K562 (cell line): Measurements from ENCODE around the gene ATP8B4. TPM values are rescaled to one million over a fixed set of nuclear protein-coding genes. Genes with fewer than 3 reads are reported as not detected.
A peak's percentile ranks its signal among the peaks of the same experiment; 100 is the strongest.

Source experiments
- ATAC-seq: fragments of 200-7000 bp; cut with Tn5 transposase; 3 replicates; pipeline ENCODE4 v1.9.1; 2020; ENCODE audit warnings: moderate library complexity
- BruUV-seq: library from RNA; stranded (reverse); fragments of 400-500 nt; replicated peaks from 2 replicates; lab custom pipeline; 2021; lab: Mats Ljungman, UMichigan
- CTCF ChIA-PET: fragments of 300-600 bp; formaldehyde crosslinking; extraction: SDS; loops from one replicate; lab custom pipeline; 2021; ENCODE audit warnings: low intra/inter-chr PET ratio; lab: Yijun Ruan, JAX
- POLR2A ChIA-PET: fragments of 300-600, 350-650 bp; sonication (Branson Sonifier 250); formaldehyde crosslinking; extraction: SDS; loops from one replicate; lab custom pipeline; 2021; ENCODE audit warnings: antibody characterized with exemption, inconsistent platforms; lab: Yijun Ruan, JAX
- DNase-seq, 4 experiments: peaks; one replicate each; pipeline versions ENCODE4 v3.0.0 to v3.0.0-alpha.2; 2011 to 2018; ENCODE audit warnings: low spot score in 3 of 4, mixed read lengths in 3 of 4; ENCODE audit errors: extremely low read depth in 1 of 4
- FAIRE-seq: peaks from 2 replicates; lab custom pipeline; 2011; peaks lifted over from hg19 to GRCh38; lab: Jason Lieb, UNC
- H2AFZ ChIP-seq: 2 replicates; pipeline ENCODE4 v1.6.0; 2011; ENCODE audit warnings: low read depth, low read length, control low read depth, inconsistent platforms
- H3K27ac ChIP-seq: fragments of 200-600 bp; 3 replicates; pipeline ENCODE4 v1.8.0; 2011; ENCODE audit warnings: low read depth, mild to moderate bottlenecking, control low read depth, inconsistent platforms, low read length, moderate library complexity, mixed read lengths; ENCODE audit errors: extremely low read depth
- H3K27me3 ChIP-seq, 2 experiments: fragments of 300-600 bp in 1 of 2; 2 replicates in 1 of 2; 3 replicates in 1 of 2; pipeline versions ENCODE4 v1.6.0 to v1.8.0; 2011; ENCODE audit warnings: inconsistent platforms in 2 of 2, low read length in 2 of 2, mild to moderate bottlenecking in 1 of 2, mixed read lengths in 1 of 2, moderate library complexity in 1 of 2; ENCODE audit not compliant: control insufficient read depth in 2 of 2, insufficient read depth in 2 of 2
- H3K36me3 ChIP-seq: fragments of 300-600 bp; 3 replicates; pipeline ENCODE4 v1.8.0; 2011; ENCODE audit warnings: mild to moderate bottlenecking, low read length, inconsistent platforms; ENCODE audit not compliant: control insufficient read depth, insufficient read depth
- H3K4me1 ChIP-seq, 2 experiments: fragments of 200-600 bp in 1 of 2; replicated peaks in 1 of 2; 2 replicates in 1 of 2; 3 replicates in 1 of 2; pipeline versions ENCODE4 v1.5.1 to v1.8.0; 2011; ENCODE audit warnings: inconsistent platforms in 2 of 2, low read length in 2 of 2, mild to moderate bottlenecking in 1 of 2, mixed read lengths in 1 of 2, moderate library complexity in 1 of 2; ENCODE audit not compliant: control insufficient read depth in 2 of 2, insufficient read depth in 2 of 2
- H3K4me2 ChIP-seq: 2 replicates; pipeline ENCODE4 v1.6.1; 2011; ENCODE audit warnings: low read length, control low read depth, inconsistent platforms, mixed read lengths; ENCODE audit not compliant: insufficient read depth
- H3K4me3 ChIP-seq: fragments of 200-600 bp; sonication (generic), shearing (Covaris generic); 2 replicates; pipeline ENCODE4 v1.5.1; 2016; ENCODE audit warnings: control low read depth, inconsistent platforms
- H3K79me2 ChIP-seq: fragments of 200-600 bp; 3 replicates; pipeline ENCODE4 v1.8.0; 2011; ENCODE audit warnings: low read length, inconsistent platforms; ENCODE audit not compliant: control insufficient read depth, insufficient read depth
- H3K9ac ChIP-seq, 2 experiments: 2 replicates each; pipeline versions ENCODE4 v1.6.0 to v1.6.1; 2011; ENCODE audit warnings: low read depth in 2 of 2, low read length in 2 of 2, control low read depth in 1 of 2, inconsistent platforms in 1 of 2, mild to moderate bottlenecking in 1 of 2, mixed read lengths in 1 of 2; ENCODE audit not compliant: insufficient read depth in 1 of 2
- H3K9me1 ChIP-seq: one replicate; pipeline ENCODE4 v1.6.0; 2011; ENCODE audit warnings: inconsistent platforms, mild to moderate bottlenecking, low read length, moderate library complexity; ENCODE audit not compliant: control insufficient read depth, insufficient read depth
- H3K9me3 ChIP-seq: replicated peaks from 2 replicates; pipeline ENCODE4 v1.5.1; 2011; ENCODE audit warnings: low read depth, low read length, inconsistent platforms; ENCODE audit not compliant: control insufficient read depth, insufficient read depth
- H4K20me1 ChIP-seq: replicated peaks from 2 replicates; pipeline ENCODE4 v1.6.1; 2011; ENCODE audit warnings: low read length, inconsistent platforms, mixed read lengths; ENCODE audit not compliant: control insufficient read depth, insufficient read depth
- ARID4B ChIP-seq: sonication (generic); formaldehyde crosslinking; IDR thresholded peaks from 2 replicates; pipeline ENCODE4 v1.8.0; 2022; ENCODE audit warnings: mild to moderate bottlenecking, missing genetic modification reagents
- CTCF ChIP-seq, 3 experiments: IDR thresholded peaks in 2 of 3; conservative IDR thresholded peaks in 1 of 3; 2 replicates each; pipeline ENCODE4 v1.5.1; 2011 to 2012; ENCODE audit warnings: low read length in 3 of 3, mild to moderate bottlenecking in 3 of 3, control low read depth in 2 of 3, improper control_type of control experiment in 1 of 3, inconsistent platforms in 1 of 3, low read depth in 1 of 3, mixed read lengths in 1 of 3, moderate library complexity in 1 of 3; ENCODE audit not compliant: insufficient read depth in 2 of 3
- DACH1 ChIP-seq: fragments of 450-650 bp; IDR thresholded peaks from 2 replicates; pipeline ENCODE4 v1.6.1; 2018; ENCODE audit not compliant: partially characterized antibody
- EP300 ChIP-seq: IDR thresholded peaks from 2 replicates; pipeline ENCODE4 v1.6.1; 2012; ENCODE audit warnings: low read length, improper control_type of control experiment
- FOS ChIP-seq: IDR thresholded peaks from 3 replicates; pipeline ENCODE4 v1.6.1; 2011; ENCODE audit not compliant: insufficient read length; ENCODE audit errors: extremely low read depth
- GABPB1 ChIP-seq: sonication (generic); formaldehyde crosslinking; IDR thresholded peaks from 2 replicates; pipeline ENCODE4 v1.8.0; 2022; ENCODE audit warnings: mild to moderate bottlenecking, missing genetic modification reagents
- HDAC2 ChIP-seq: fragments of 450-650 bp; IDR thresholded peaks from 2 replicates; pipeline ENCODE4 v1.6.1; 2016; ENCODE audit warnings: mild to moderate bottlenecking
- HMG20A ChIP-seq: fragments of 450-650 bp; formaldehyde crosslinking; conservative IDR thresholded peaks from 2 replicates; pipeline ENCODE4 v1.4.0; 2020; ENCODE audit warnings: mild to moderate bottlenecking, mixed read lengths
- HNRNPLL ChIP-seq: fragments of 200-400 bp; formaldehyde crosslinking; IDR thresholded peaks from 2 replicates; pipeline ENCODE4 v1.6.1; 2017; ENCODE audit warnings: low read length, low read depth, mild to moderate bottlenecking; ENCODE audit not compliant: poor library complexity, severe bottlenecking
- KHSRP ChIP-seq: fragments of 450-650 bp; IDR thresholded peaks from 2 replicates; pipeline ENCODE4 v1.6.1; 2017
- NEUROD1 ChIP-seq: fragments of 150-350 bp; IDR thresholded peaks from 2 replicates; pipeline ENCODE4 v1.6.1; 2014; ENCODE audit warnings: borderline replicate concordance, low read length, low read depth; ENCODE audit not compliant: partially characterized antibody
- RHOXF2B ChIP-seq: fragments of 250-450 bp; sonication (Bioruptor Pico); conservative IDR thresholded peaks from 2 replicates; pipeline ENCODE4 v1.5.1; 2021
- TRIM24 ChIP-seq, 2 experiments: fragments of 450-650 bp; IDR thresholded peaks; 2 replicates each; pipeline ENCODE4 v1.6.1; 2016
- ZNF143 ChIP-seq: sonication (generic); formaldehyde crosslinking; IDR thresholded peaks from 2 replicates; pipeline ENCODE4 v1.9.0; 2022; ENCODE audit warnings: mild to moderate bottlenecking, missing genetic modification reagents
- ZNF436 ChIP-seq: fragments of 250-450, 450-650 bp; sonication (Bioruptor Pico); formaldehyde crosslinking; IDR thresholded peaks from 2 replicates; pipeline ENCODE4 v1.7.0; 2020; ENCODE audit warnings: mild to moderate bottlenecking
- WGBS: fragments of 100-300 bp; shearing (Covaris generic); methylation state at CpG from one replicate; pipeline ENCODE4 v1.1.6; 2016; ENCODE audit warnings: low coverage, mixed read lengths; ENCODE audit not compliant: insufficient coverage; ENCODE audit errors: missing lambda C conversion rate; 5-methylcytosine and 5-hydroxymethylcytosine counted together
- in situ Hi-C: fragments of 300-500 bp; cut with MboI; formaldehyde crosslinking; loops from 4 replicates; pipeline ENCODE4 v1.15.0; 2018; ENCODE audit warnings: inconsistent platforms, mixed read lengths
- intact Hi-C: fragments of 100-400 bp; cut with micrococcal nuclease; formaldehyde crosslinking; loops from 2 replicates; pipeline ENCODE4 v1.14.2; 2022
- polyA plus RNA-seq, 8 experiments: library from polyadenylated mRNA; depleted of rRNA in 4 of 8; stranded (reverse) in 5 of 8; unstranded in 3 of 8; fragments of >200 nt; fragmentation: Nextera tagmentation in 2 of 8; fragmentation: Illumina TruSeq in 1 of 8; extraction: Ambion mirVana in 2 of 8; extraction: Trizol in 1 of 8; gene quantifications; 2 replicates each; pipeline versions ENCODE4 v1.2.1 to v1.2.3, GENCODE V29; 2011 to 2014; ENCODE audit warnings: inconsistent platforms in 1 of 8, missing spikeins in 1 of 8
- total RNA-seq, 7 experiments: library from RNA; depleted of rRNA in 6 of 7; stranded (reverse); fragments of >200 nt in 6 of 7; fragmentation: Illumina TruSeq in 2 of 7; extraction: Trizol in 2 of 7; gene quantifications; 2 replicates each; pipeline versions ENCODE4 v1.2.1 to v1.2.3, GENCODE V29; 2011 to 2021; ENCODE audit warnings: low replicate concordance in 1 of 7

The ATP8B4 gene
- total and polyA plus RNA-seq, 9 of the 15 experiments (the other 6 are each of a cell fraction or from before 2014, with no cell fraction given): 0.14 to 2.5 (median 0.44) TPM

- TF ChIP-seq ARID4B (CRISPR knock-in tag): no peak
Observed at GRCh38 chr15:50137893-50138292, 18.9 kb upstream of the ATP8B4 start (continued).

- Histone ChIP-seq H3K9me3 (no peaks in the 10 kb centered on the region), H3K4me3 (no peak overlapping the region), H2AFZ (no peak overlapping the region), H4K20me1 (no peaks in the 10 kb centered on the region), H3K36me3 (no peaks in the 10 kb centered on the region), H3K9ac (no peak overlapping the region), H3K27ac (no peak overlapping the region), H3K4me2 (no peak overlapping the region), H3K9me1 (no peaks in the 10 kb centered on the region), H3K27me3 (no peaks in the 10 kb centered on the region), H3K79me2 (no peaks in the 10 kb centered on the region), H3K4me1 (peaks cover 0 to 22% of the 10 kb centered on the region in 2 experiments; a peak in 3 of 5 replicates)
- 14% methylated on average over 7 of the region's 7 CpGs for WGBS
- CTCF ChIA-PET: no interaction called here
- BruUV-seq: no TSS peak
- DNase-seq (peak; percentile 23 to 76 (median 39)), FAIRE-seq (peak; percentile 94), ATAC-seq (peak; percentile 71)
- in situ Hi-C loops (loop anchor here (25.0 kb wide), 1 partner anchor 1775 kb away; no protein-coding TSS in a partner anchor), intact Hi-C loops (no loop called here)
- POLR2A ChIA-PET: no interaction called here
- TF ChIP-seq GABPB1 (CRISPR knock-in tag) (no peak), ZNF143 (CRISPR knock-in tag) (no peak), HDAC2 (0 out of 2 replicates have a peak, but pooled peaks have one; percentile 56), HNRNPLL (no peak), NEUROD1 (peak; percentile 38), HMG20A (no peak), FOS (peak; percentile 82), DACH1 (no peak), ZNF436 (CRISPR knock-in tag) (no peak), KHSRP (no peak), RHOXF2B (CRISPR knock-in tag) (no peak), EP300 (peak; percentile 47; the same call in 1 of the 2 replicates), TRIM24 (IDR thresholded peaks at IDR 0.05) (peak in 1 of 2 experiments; percentile 71; a peak in 1 of 4 replicates), CTCF (IDR thresholded peaks at IDR 0.05 in 2 of 3, conservative IDR thresholded peaks at IDR 0.05 in 1 of 3; ENCODE audit: insufficient read depth in 2 of 3, low read depth in 1 of 3, low read length in 3 of 3) (no peak)
Observed at GRCh38 chr15:50137330-50137761, 18.3 kb upstream of the ATP8B4 start.
